HepG2 (cell line): Measurements from ENCODE around the gene MAJIN. TPM values are rescaled to one million over a fixed set of nuclear protein-coding genes. Genes with fewer than 3 reads are reported as not detected.

ENCODE experiments used
- CHD2 ChIP-seq: IDR thresholded peaks from 2 replicates; pipeline ENCODE4 v1.6.1; 2011; ENCODE audit warnings: low read depth, low read length, improper control_type of control experiment
- HHEX ChIP-seq: IDR thresholded peaks from 2 replicates; pipeline ENCODE4 v1.6.1; 2016; ENCODE audit warnings: control low read depth
- KDM3A ChIP-seq: IDR thresholded peaks from 2 replicates; pipeline ENCODE4 v1.6.1; 2018; ENCODE audit warnings: low read depth, missing compliant biosample characterization
- MTERF4 ChIP-seq: sonication (generic); formaldehyde crosslinking; IDR thresholded peaks from 2 replicates; pipeline ENCODE4 v1.8.0; 2023; ENCODE audit warnings: mild to moderate bottlenecking, missing genetic modification reagents
- MYPOP ChIP-seq: sonication (generic); formaldehyde crosslinking; IDR thresholded peaks from 2 replicates; pipeline ENCODE4 v1.8.1; 2023; ENCODE audit warnings: mild to moderate bottlenecking, moderate library complexity, missing genetic modification reagents
- NFKB2 ChIP-seq: sonication (generic); formaldehyde crosslinking; IDR thresholded peaks from 2 replicates; pipeline ENCODE4 v1.4.0; 2020; ENCODE audit warnings: missing genetic modification reagents, borderline replicate concordance
- ONECUT2 ChIP-seq: sonication (generic); formaldehyde crosslinking; IDR thresholded peaks from 2 replicates; pipeline ENCODE4 v1.4.0; 2020; ENCODE audit warnings: missing genetic modification reagents
- RELA ChIP-seq: sonication (generic); formaldehyde crosslinking; IDR thresholded peaks from 2 replicates; pipeline ENCODE4 v1.4.0; 2020; ENCODE audit warnings: missing genetic modification reagents
- RFX3 ChIP-seq: IDR thresholded peaks from 2 replicates; pipeline ENCODE4 v1.6.1; 2016; ENCODE audit warnings: missing biosample characterization, missing genetic modification reagents
- SP140L ChIP-seq: sonication (generic); formaldehyde crosslinking; IDR thresholded peaks from 2 replicates; pipeline ENCODE4 v1.4.0; 2020; ENCODE audit warnings: missing genetic modification reagents, borderline replicate concordance
- SRSF4 ChIP-seq: fragments of 200-400 bp; formaldehyde crosslinking; IDR thresholded peaks from one replicate; pipeline ENCODE4 v1.6.1; 2018; ENCODE audit warnings: mild to moderate bottlenecking, low read depth, low read length, moderate library complexity; ENCODE audit not compliant: poor library complexity, severe bottlenecking
- TCF7L2 ChIP-seq: IDR thresholded peaks from 2 replicates; pipeline ENCODE4 v1.6.1; 2011; ENCODE audit warnings: mild to moderate bottlenecking, low read depth, low read length, moderate library complexity
- TFDP2 ChIP-seq: sonication (generic); formaldehyde crosslinking; IDR thresholded peaks from 2 replicates; pipeline ENCODE4 v1.4.0; 2020; ENCODE audit warnings: missing genetic modification reagents
- ZNF143 ChIP-seq: sonication (generic); formaldehyde crosslinking; IDR thresholded peaks from 2 replicates; pipeline ENCODE4 v1.4.0; 2020; ENCODE audit warnings: missing genetic modification reagents
- ZNF276 ChIP-seq: sonication (generic); formaldehyde crosslinking; IDR thresholded peaks from 2 replicates; pipeline ENCODE4 v1.4.0; 2020; ENCODE audit warnings: mild to moderate bottlenecking, low read depth, missing genetic modification reagents
- ZNF280D ChIP-seq: sonication (generic); formaldehyde crosslinking; IDR thresholded peaks from 2 replicates; pipeline ENCODE4 v1.5.1; 2020; ENCODE audit warnings: mild to moderate bottlenecking, missing genetic modification reagents
- ZNF3 ChIP-seq: IDR thresholded peaks from 2 replicates; pipeline ENCODE4 v1.7.0; 2017; ENCODE audit warnings: inconsistent platforms
- ZNF33B ChIP-seq: sonication (generic); formaldehyde crosslinking; IDR thresholded peaks from 2 replicates; pipeline ENCODE4 v1.5.1; 2020; ENCODE audit warnings: mild to moderate bottlenecking, missing genetic modification reagents
- ZNF691 ChIP-seq: sonication (generic); formaldehyde crosslinking; IDR thresholded peaks from 2 replicates; pipeline ENCODE4 v1.4.0; 2020; ENCODE audit warnings: missing genetic modification reagents, low read depth, mild to moderate bottlenecking, borderline replicate concordance
- ZNF746 ChIP-seq: sonication (generic); formaldehyde crosslinking; IDR thresholded peaks from 2 replicates; pipeline ENCODE4 v1.8.0; 2022; ENCODE audit warnings: mild to moderate bottlenecking, missing genetic modification reagents
- polyA plus RNA-seq, 8 experiments: library from polyadenylated mRNA; depleted of rRNA in 3 of 8; stranded (reverse) in 7 of 8; unstranded in 1 of 8; fragments of >200 nt; fragmentation: Illumina TruSeq in 4 of 8; extraction: Trizol in 4 of 8; gene quantifications; 2 replicates each; pipeline versions ENCODE4 v1.2.1 to v1.2.3, GENCODE V29; 2011 to 2016; ENCODE audit warnings: low read depth in 4 of 8, missing spikeins in 1 of 8, mixed read lengths in 1 of 8; ENCODE audit not compliant: insufficient read depth in 1 of 8
- total RNA-seq, 5 experiments: library from RNA; depleted of rRNA; stranded (reverse); fragments of >200 nt; fragmentation: Illumina TruSeq; extraction: Trizol; gene quantifications; 2 replicates each; pipeline ENCODE4 v1.2.3, GENCODE V29; 2016; ENCODE audit warnings: low read depth in 1 of 5

Gene MAJIN
- total and polyA plus RNA-seq, 2 of the 13 experiments (the other 11 are each of a cell fraction or from before 2014, with no cell fraction given), result not detected

GRCh38 chr11:65013888-65014725, 42.2 kb upstream of the MAJIN start, which contains the start of gene ARL2 (continued):
- TF ChIP-seq ZNF691 (CRISPR knock-in tag) (0 out of 2 replicates have a peak, but pooled peaks have one; percentile 75), MTERF4 (CRISPR knock-in tag) (no peak; the same call in 1 of the 2 replicates), CHD2 (no peak), ZNF3 (CRISPR knock-in tag) (no peak), KDM3A (CRISPR knock-in tag) (no peak), ONECUT2 (CRISPR knock-in tag) (no peak), ZNF280D (no peak), ZNF276 (CRISPR knock-in tag) (peak; percentile 92), ZNF33B (CRISPR knock-in tag) (no peak), TFDP2 (CRISPR knock-in tag) (peak; percentile 92), HHEX (CRISPR knock-in tag) (no peak), TCF7L2 (no peak), RFX3 (no peak), RELA (CRISPR knock-in tag) (no peak), NFKB2 (CRISPR knock-in tag) (peak; percentile 81; the same call in 1 of the 2 replicates), ZNF746 (CRISPR knock-in tag) (0 out of 2 replicates have a peak, but pooled peaks have one; percentile 46), SRSF4 (no peak), SP140L (CRISPR knock-in tag) (no peak), MYPOP (peak; percentile 72), ZNF143 (CRISPR knock-in tag) (peak; percentile 59; the same call in 1 of the 2 replicates)
